CD8-positive, alpha-beta memory T cell (primary cell): ENCODE data around the gene ST6GAL1. TPM values are rescaled to one million over a fixed set of nuclear protein-coding genes. Genes with fewer than 3 reads are reported as not detected.
"Not testable (repeated sequence)": the region's sequence is repeated elsewhere in the genome, so short reads cannot be mapped to it uniquely, and the experiment has no call there.

ENCODE experiments used
- CTCF ChIA-PET: fragments of 350-600 bp; sonication (Branson Sonifier 250); formaldehyde crosslinking; loops from one replicate; lab custom pipeline; 2021; ENCODE audit warnings: antibody characterized with exemption; lab: Charles Lee
- POLR2A ChIA-PET: fragments of 350-600 bp; sonication (Branson Sonifier 250); formaldehyde crosslinking; loops from one replicate; lab custom pipeline; 2021; ENCODE audit warnings: antibody characterized with exemption; lab: Charles Lee
- DNase-seq, 5 donors: peaks; one replicate each; pipeline versions ENCODE4 v3.0.0 to v3.0.0-alpha.2; 2020 to 2022; ENCODE audit warnings: mixed read lengths in 1 of 5
- H3K27ac ChIP-seq: one replicate; pipeline ENCODE4 v1.7.0; 2013; ENCODE audit warnings: low read depth, mild to moderate bottlenecking, low read length, moderate library complexity
- H3K27me3 ChIP-seq: 2 replicates; pipeline ENCODE4 v1.7.0; 2013; ENCODE audit warnings: low read length, mild to moderate bottlenecking; ENCODE audit not compliant: insufficient read depth, poor library complexity, severe bottlenecking
- H3K36me3 ChIP-seq: 2 replicates; pipeline ENCODE4 v1.7.0; 2013; ENCODE audit warnings: mild to moderate bottlenecking, low read length, moderate library complexity; ENCODE audit not compliant: insufficient read depth
- H3K4me1 ChIP-seq: 2 replicates; pipeline ENCODE4 v1.7.0; 2013; ENCODE audit warnings: mild to moderate bottlenecking, low read length, moderate library complexity; ENCODE audit not compliant: insufficient read depth
- H3K4me3 ChIP-seq: 2 replicates; pipeline ENCODE4 v1.7.0; 2013; ENCODE audit warnings: mild to moderate bottlenecking, low read length
- H3K9me3 ChIP-seq: 2 replicates; pipeline ENCODE4 v1.7.0; 2013; ENCODE audit warnings: mild to moderate bottlenecking, low read length
- H3K27ac Mint-ChIP-seq, 8 donors: one replicate each; pipeline ENCODE4 v1.8.0; 2020 to 2021; ENCODE audit warnings: mixed read lengths in 8 of 8, mild to moderate bottlenecking in 6 of 8, inconsistent platforms in 3 of 8, moderate library complexity in 3 of 8
- H3K27me3 Mint-ChIP-seq, 2 donors: one replicate each; pipeline ENCODE4 v1.8.0; 2020 to 2021; ENCODE audit warnings: mixed read lengths in 2 of 2, mild to moderate bottlenecking in 1 of 2, moderate library complexity in 1 of 2
- H3K36me3 Mint-ChIP-seq, 3 donors: one replicate each; pipeline ENCODE4 v1.8.0; 2020 to 2021; ENCODE audit warnings: mixed read lengths in 3 of 3, inconsistent platforms in 1 of 3, mild to moderate bottlenecking in 1 of 3
- H3K4me1 Mint-ChIP-seq, 3 donors: one replicate each; pipeline ENCODE4 v1.8.0; 2020 to 2021; ENCODE audit warnings: mixed read lengths in 3 of 3, inconsistent platforms in 1 of 3, mild to moderate bottlenecking in 1 of 3
- H3K4me3 Mint-ChIP-seq, 7 donors: one replicate each; pipeline ENCODE4 v1.8.0; 2020 to 2021; ENCODE audit warnings: mixed read lengths in 7 of 7, mild to moderate bottlenecking in 6 of 7, moderate library complexity in 4 of 7, inconsistent platforms in 2 of 7
- H3K9me3 Mint-ChIP-seq, 5 donors: one replicate each; pipeline ENCODE4 v1.8.0; 2020 to 2022; ENCODE audit warnings: mixed read lengths in 5 of 5, mild to moderate bottlenecking in 3 of 5, moderate library complexity in 2 of 5, inconsistent platforms in 1 of 5
- polyA plus RNA-seq: library from polyadenylated mRNA; unstranded; fragments of 300-500 nt; fragmentation: Illumina TruSeq; gene quantifications from one replicate; pipeline ENCODE4 v1.2.3, GENCODE V29; 2021
- total RNA-seq, 2 experiments: library from RNA; stranded (reverse); gene quantifications; one replicate each; pipeline ENCODE4 v1.2.3, GENCODE V29; 2021

Gene ST6GAL1
- total and polyA plus RNA-seq, 3 experiments from 2014 or later: 96.8 to 139 (median 108) TPM

- H3K4me3 Mint-ChIP-seq: peak overlapping the region in 1 of 7 donors; percentile 24
- no peaks in the 10 kb centered on the region for H3K9me3 Mint-ChIP-seq
- POLR2A ChIA-PET: interaction anchor here (1.1 kb wide), 1 partner anchor 17 kb away, joined by 4 read pairs; no protein-coding TSS in a partner anchor
These were observed 114.7 kb downstream of the ST6GAL1 start for GRCh38 chr3:187044867-187045552.

DNA sequence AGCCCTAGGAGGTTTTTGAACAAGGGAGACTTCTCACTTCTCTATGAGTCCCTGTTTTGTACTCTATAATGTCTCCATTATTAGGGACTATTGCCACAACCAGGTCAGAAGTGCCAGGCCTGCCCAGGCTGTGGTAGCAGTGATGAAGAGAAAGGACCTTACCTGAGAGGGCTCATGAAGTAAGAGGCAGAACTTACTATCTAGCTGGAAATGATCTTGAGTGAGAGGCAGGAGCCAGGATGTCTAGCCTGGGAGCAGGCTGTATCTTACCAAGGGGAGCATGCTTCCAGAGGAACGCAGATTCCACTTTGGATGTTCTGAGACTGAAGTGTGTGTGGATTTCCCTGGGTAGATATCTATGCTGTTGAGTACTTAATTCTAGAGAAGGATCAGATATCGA, 115.7 kb downstream of the ST6GAL1 start:
- Histone ChIP-seq H3K4me3 (no peak overlapping the region), H3K27me3 (no peaks in the 10 kb centered on the region), H3K36me3 (peaks cover 42% of the 10 kb centered on the region), H3K9me3 (no peaks in the 10 kb centered on the region), H3K27ac (no peak overlapping the region), H3K4me1 (peaks cover 89% of the 10 kb centered on the region)
- ChIA-PET CTCF (interaction anchor here (1.3 kb wide), 1 partner anchor 24 kb away, joined by 3 read pairs; no protein-coding TSS in a partner anchor), POLR2A (no interaction called here)
- Mint-ChIP-seq H3K27me3 (no peaks in the 10 kb centered on the region), H3K27ac (peak overlapping the region; percentile 2 to 94 (median 56)), H3K4me3 (peak overlapping the region in 3 of 7 donors; percentile 8 to 38 (median 15)), H3K4me1 (peaks cover 82 to 93% (median 92%) of the 10 kb centered on the region in 3 donors), H3K9me3 (peaks cover 0 to under 1% (median 0%) of the 10 kb centered on the region in 5 donors), H3K36me3 (peaks cover 28 to 85% (median 36%) of the 10 kb centered on the region in 3 donors)
- no peak for DNase-seq

More at GRCh38 chr3:187044867-187045552, 114.7 kb downstream of the ST6GAL1 start:
- H3K27ac ChIP-seq: no peak overlapping the region
- peaks cover 43% of the 10 kb centered on the region for H3K36me3 ChIP-seq
- H3K36me3 Mint-ChIP-seq: peaks cover 28 to 85% (median 43%) of the 10 kb centered on the region in 3 donors
- H3K9me3 ChIP-seq: no peaks in the 10 kb centered on the region
- peaks cover 82 to 93% (median 92%) of the 10 kb centered on the region in 3 donors for H3K4me1 Mint-ChIP-seq
- peaks cover 89% of the 10 kb centered on the region for H3K4me1 ChIP-seq
- no peak overlapping the region for H3K4me3 ChIP-seq
- DNase-seq: no peak
- no peaks in the 10 kb centered on the region for H3K27me3 ChIP-seq
- H3K27ac Mint-ChIP-seq: peak overlapping the region; percentile 40 to 80 (median 64)
- CTCF ChIA-PET: interaction anchor here (0.7 to 1.0 kb wide), 4 partner anchors 9 to 73 kb away, joined by 3 to 5 read pairs (median 4); no protein-coding TSS in a partner anchor
- no peaks in the 10 kb centered on the region for H3K27me3 Mint-ChIP-seq

DNA sequence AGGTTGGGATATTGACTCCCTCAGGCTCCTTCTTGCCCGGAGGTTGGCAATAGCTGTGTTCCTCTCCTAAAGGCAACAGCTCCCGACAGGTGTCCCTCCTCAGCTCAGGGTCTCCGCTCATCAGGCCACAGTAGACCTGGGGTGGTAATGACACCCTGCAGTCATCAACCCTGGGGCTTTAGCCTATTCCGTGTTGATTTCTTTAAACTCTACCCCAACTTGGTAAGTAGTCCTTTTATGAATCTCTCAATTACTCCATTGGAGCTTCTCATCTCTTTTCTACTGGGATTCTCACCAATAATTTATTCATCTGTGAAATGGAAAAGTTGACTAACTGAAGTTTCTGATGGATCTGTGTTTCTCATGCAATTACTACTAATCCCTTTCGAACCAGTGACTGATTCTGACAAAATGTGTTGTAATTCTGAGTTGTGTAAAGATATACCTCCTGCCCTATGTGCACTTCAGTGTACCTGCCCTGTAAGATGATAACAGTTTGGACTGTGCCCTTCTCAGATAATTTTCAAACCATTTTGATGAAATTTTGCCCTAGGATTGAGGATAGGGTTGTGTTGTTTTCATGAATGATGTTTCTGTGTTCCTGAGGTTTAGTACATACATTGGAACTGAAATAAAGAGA, 119.3 kb downstream of the ST6GAL1 start:
- H3K27me3 ChIP-seq: no peaks in the 10 kb centered on the region
- H3K36me3 ChIP-seq: peaks cover 33% of the 10 kb centered on the region
- ChIA-PET POLR2A (no interaction called here), CTCF (interaction anchor here (1.7 kb wide), 1 partner anchor 22 kb away, joined by 7 read pairs; no protein-coding TSS in a partner anchor)
- no peak overlapping the region for H3K4me3 ChIP-seq
- peaks cover 46 to 88% (median 53%) of the 10 kb centered on the region in 3 donors for H3K36me3 Mint-ChIP-seq
- H3K4me3 Mint-ChIP-seq: no peak overlapping the region
- no peak overlapping the region for H3K27ac ChIP-seq
- no peaks in the 10 kb centered on the region for H3K9me3 ChIP-seq
- peak overlapping the region in 7 of 8 donors; percentile 35 to 94 (median 61) for H3K27ac Mint-ChIP-seq
- peaks cover 60% of the 10 kb centered on the region for H3K4me1 ChIP-seq
- DNase-seq: no peak
- peaks cover 65 to 85% (median 81%) of the 10 kb centered on the region in 3 donors for H3K4me1 Mint-ChIP-seq
- H3K9me3 Mint-ChIP-seq: peaks cover 0 to 20% (median 11%) of the 10 kb centered on the region in 5 donors
- H3K27me3 Mint-ChIP-seq: no peaks in the 10 kb centered on the region

- no peak overlapping the region for H3K27ac ChIP-seq
- H3K36me3 Mint-ChIP-seq: peaks cover 61 to 91% (median 62%) of the 10 kb centered on the region in 3 donors
- peaks cover 45% of the 10 kb centered on the region for H3K4me1 ChIP-seq
- H3K27ac Mint-ChIP-seq: peak overlapping the region; percentile 30 to 94 (median 62)
- H3K27me3 ChIP-seq: no peaks in the 10 kb centered on the region
- H3K4me1 Mint-ChIP-seq: peaks cover 59 to 82% (median 81%) of the 10 kb centered on the region in 3 donors
- peak overlapping the region in 3 of 7 donors; percentile 6 to 61 (median 25) for H3K4me3 Mint-ChIP-seq
- peaks cover 26% of the 10 kb centered on the region for H3K36me3 ChIP-seq
- DNase-seq: peak in 1 of 5 donors; percentile 51
- ChIA-PET CTCF (interaction anchor here (2.3 kb wide), 1 partner anchor 202 kb away, joined by 6 read pairs; no protein-coding TSS in a partner anchor), POLR2A (interaction anchor here (0.6 kb wide), 1 partner anchor 21 kb away, joined by 3 read pairs; no protein-coding TSS in a partner anchor)
- no peaks in the 10 kb centered on the region for H3K27me3 Mint-ChIP-seq
- no peaks in the 10 kb centered on the region for H3K9me3 ChIP-seq
- H3K9me3 Mint-ChIP-seq: peaks cover 5 to 34% (median 26%) of the 10 kb centered on the region in 5 donors
- no peak overlapping the region for H3K4me3 ChIP-seq
These were observed 120.7 kb downstream of the ST6GAL1 start for GRCh38 chr3:187051066-187051465.

- CTCF ChIA-PET: interaction anchor here (2.3 kb wide), 1 partner anchor 203 kb away, joined by 6 read pairs; no protein-coding TSS in a partner anchor
- no peak for DNase-seq
- Mint-ChIP-seq H3K9me3 (peaks cover 5 to 40% (median 33%) of the 10 kb centered on the region in 5 donors), H3K4me3 (peak overlapping the region in 1 of 7 donors; percentile 38), H3K27me3 (no peaks in the 10 kb centered on the region), H3K36me3 (peaks cover 62 to 92% (median 63%) of the 10 kb centered on the region in 3 donors), H3K4me1 (peaks cover 57 to 82% (median 81%) of the 10 kb centered on the region in 3 donors), H3K27ac (peak overlapping the region in 5 of 8 donors; percentile 17 to 66 (median 36))
- Histone ChIP-seq H3K27ac (no peak overlapping the region), H3K9me3 (no peaks in the 10 kb centered on the region), H3K27me3 (no peaks in the 10 kb centered on the region), H3K4me3 (no peak overlapping the region), H3K36me3 (peaks cover 26% of the 10 kb centered on the region), H3K4me1 (peaks cover 38% of the 10 kb centered on the region)
- POLR2A ChIA-PET: no interaction called here
These were observed 121.5 kb downstream of the ST6GAL1 start for GRCh38 chr3:187051724-187052366.

DNA sequence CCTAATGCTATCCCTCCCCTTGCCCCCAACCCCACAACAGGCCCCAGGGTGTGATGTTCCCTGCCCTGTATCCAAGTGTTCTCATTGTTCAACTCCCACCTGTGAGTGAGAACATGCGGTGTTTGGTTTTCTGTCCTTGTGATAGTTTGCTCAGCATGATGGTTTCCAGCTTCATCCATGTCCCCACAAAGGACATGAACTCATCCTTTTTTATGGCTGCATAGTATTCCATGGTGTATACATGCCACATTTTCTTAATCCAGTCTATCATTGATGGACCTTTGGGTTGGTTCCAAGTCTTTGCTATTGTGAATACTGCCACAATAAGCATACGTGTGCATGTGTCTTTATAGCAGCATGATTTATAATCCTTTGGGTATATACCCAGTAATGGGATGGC, 122.1 kb downstream of the ST6GAL1 start:
- H3K27me3 Mint-ChIP-seq, DNase-seq, H3K4me3 ChIP-seq, H3K27ac ChIP-seq, H3K4me3 Mint-ChIP-seq, H3K27me3 ChIP-seq, H3K9me3 ChIP-seq, POLR2A ChIA-PET: not testable (repeated sequence)
- Histone ChIP-seq H3K4me1 (peaks cover 34% of the 10 kb centered on the region), H3K36me3 (peaks cover 28% of the 10 kb centered on the region)
- peak overlapping the region in 2 of 8 donors; percentile 5 to 23 for H3K27ac Mint-ChIP-seq
- peaks cover 5 to 43% (median 35%) of the 10 kb centered on the region in 5 donors for H3K9me3 Mint-ChIP-seq
- H3K4me1 Mint-ChIP-seq: peaks cover 56 to 85% (median 83%) of the 10 kb centered on the region in 3 donors
- CTCF ChIA-PET: interaction anchor here (2.3 kb wide), 1 partner anchor 203 kb away, joined by 6 read pairs; no protein-coding TSS in a partner anchor
- peaks cover 67 to 94% (median 68%) of the 10 kb centered on the region in 3 donors for H3K36me3 Mint-ChIP-seq

DNA sequence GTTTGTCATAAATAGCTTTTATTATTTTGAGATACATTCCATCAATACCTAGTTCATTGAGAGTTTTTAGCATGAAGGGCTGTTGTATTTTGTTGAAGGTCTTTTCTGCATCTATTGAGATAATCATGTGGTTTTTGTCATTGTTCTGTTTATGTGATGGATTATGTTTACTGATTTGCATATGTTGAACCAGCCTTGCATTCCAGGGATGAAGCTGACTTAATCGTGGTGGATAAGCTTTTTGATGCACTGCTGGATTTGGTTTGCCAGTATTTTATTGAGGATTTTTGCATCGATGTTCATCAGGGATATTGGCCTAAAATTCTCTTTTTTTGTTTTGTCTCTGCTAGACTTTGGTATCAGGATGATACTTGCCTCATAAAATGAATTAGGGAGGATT, 124.1 kb downstream of the ST6GAL1 start:
- peaks cover 30% of the 10 kb centered on the region for H3K4me1 ChIP-seq
- Mint-ChIP-seq H3K4me3 (peak overlapping the region in 1 of 7 donors; percentile 44), H3K27ac (peak overlapping the region in 2 of 8 donors; percentile 12 to 47), H3K4me1 (peaks cover 52 to 80% (median 76%) of the 10 kb centered on the region in 3 donors), H3K9me3 (peaks cover 5 to 43% (median 38%) of the 10 kb centered on the region in 5 donors), H3K36me3 (peaks cover 70 to 98% (median 80%) of the 10 kb centered on the region in 3 donors)
- H3K27me3 ChIP-seq, H3K9me3 ChIP-seq, H3K27me3 Mint-ChIP-seq, DNase-seq, H3K4me3 ChIP-seq, POLR2A ChIA-PET, H3K27ac ChIP-seq: not testable (repeated sequence)
- CTCF ChIA-PET: interaction anchor here (1.2 kb wide), 1 partner anchor 10 kb away, joined by 3 read pairs; no protein-coding TSS in a partner anchor
- peaks cover 40% of the 10 kb centered on the region for H3K36me3 ChIP-seq
